ENCODE results near the gene MDN1. TPM values are rescaled to one million over a fixed set of nuclear protein-coding genes. Genes with fewer than 3 reads are reported as not detected.
"Not testable (repeated sequence)": the region's sequence is repeated elsewhere in the genome, so short reads cannot be mapped to it uniquely, and the experiment has no call there.

Gene MDN1
- total RNA-seq, 1 donor from 2014 or later, result 22.9 TPM

DNA sequence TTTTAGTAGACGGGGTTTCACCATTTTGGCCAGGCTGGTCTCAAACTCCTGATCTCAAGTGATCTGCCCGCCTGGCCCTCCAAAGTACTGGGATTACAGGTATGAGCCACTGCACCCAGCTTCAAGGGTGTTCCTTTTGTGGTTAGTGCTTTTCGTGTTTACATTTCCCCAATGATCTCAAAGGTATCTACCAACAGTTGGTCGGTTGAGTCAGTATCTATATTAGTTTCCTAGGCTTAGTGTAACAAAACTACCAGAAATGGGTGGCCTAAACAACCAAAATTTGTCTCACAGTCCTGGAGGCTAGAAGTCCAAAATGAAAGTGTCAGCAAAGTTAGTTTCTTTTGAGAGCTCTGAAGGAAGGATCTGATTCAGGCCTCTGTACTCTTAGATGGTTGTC lies 40.1 kb upstream of the MDN1 start:
- no peaks in the 10 kb centered on the region for H3K9me3 ChIP-seq (replicated peaks)
- peaks cover 100% of the 10 kb centered on the region for H3K36me3 ChIP-seq
- intact Hi-C loops (cut with micrococcal nuclease), result no loop called here
- TF ChIP-seq, protein P1, sequence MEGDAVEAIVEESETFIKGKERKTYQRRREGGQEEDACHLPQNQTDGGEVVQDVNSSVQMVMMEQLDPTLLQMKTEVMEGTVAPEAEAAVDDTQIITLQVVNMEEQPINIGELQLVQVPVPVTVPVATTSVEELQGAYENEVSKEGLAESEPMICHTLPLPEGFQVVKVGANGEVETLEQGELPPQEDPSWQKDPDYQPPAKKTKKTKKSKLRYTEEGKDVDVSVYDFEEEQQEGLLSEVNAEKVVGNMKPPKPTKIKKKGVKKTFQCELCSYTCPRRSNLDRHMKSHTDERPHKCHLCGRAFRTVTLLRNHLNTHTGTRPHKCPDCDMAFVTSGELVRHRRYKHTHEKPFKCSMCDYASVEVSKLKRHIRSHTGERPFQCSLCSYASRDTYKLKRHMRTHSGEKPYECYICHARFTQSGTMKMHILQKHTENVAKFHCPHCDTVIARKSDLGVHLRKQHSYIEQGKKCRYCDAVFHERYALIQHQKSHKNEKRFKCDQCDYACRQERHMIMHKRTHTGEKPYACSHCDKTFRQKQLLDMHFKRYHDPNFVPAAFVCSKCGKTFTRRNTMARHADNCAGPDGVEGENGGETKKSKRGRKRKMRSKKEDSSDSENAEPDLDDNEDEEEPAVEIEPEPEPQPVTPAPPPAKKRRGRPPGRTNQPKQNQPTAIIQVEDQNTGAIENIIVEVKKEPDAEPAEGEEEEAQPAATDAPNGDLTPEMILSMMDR (IDR thresholded peaks at IDR 0.05; ENCODE audit: borderline replicate concordance), result no peak
- H3K27ac ChIP-seq (replicated peaks), result no peak overlapping the region
- H3K4me1 ChIP-seq, result no peaks in the 10 kb centered on the region
- H3K27me3 ChIP-seq (ENCODE audit: low read depth), result no peaks in the 10 kb centered on the region
- H3K4me3 ChIP-seq, result no peak overlapping the region
- no peak for DNase-seq

DNA sequence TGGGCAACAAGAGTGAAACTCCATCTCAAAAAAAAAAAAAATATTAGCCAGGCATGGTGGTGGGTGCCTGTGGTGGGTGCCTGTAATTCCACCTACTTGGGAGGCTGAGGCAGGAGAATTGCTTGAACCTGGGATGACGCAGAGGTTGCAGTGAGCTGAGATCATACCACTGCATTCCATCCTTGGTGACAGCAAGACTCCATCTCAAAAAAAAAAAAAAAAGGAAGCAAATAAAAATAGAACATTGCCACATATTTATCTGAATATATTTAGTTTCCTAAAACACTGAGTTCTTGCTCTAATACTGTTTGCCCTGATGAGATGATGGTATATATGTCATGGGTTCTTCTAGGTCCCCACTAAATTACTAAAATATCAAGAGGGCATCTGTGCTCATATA lies 38.4 kb upstream of the MDN1 start:
- intact Hi-C loops (cut with micrococcal nuclease), result no loop called here

DNA sequence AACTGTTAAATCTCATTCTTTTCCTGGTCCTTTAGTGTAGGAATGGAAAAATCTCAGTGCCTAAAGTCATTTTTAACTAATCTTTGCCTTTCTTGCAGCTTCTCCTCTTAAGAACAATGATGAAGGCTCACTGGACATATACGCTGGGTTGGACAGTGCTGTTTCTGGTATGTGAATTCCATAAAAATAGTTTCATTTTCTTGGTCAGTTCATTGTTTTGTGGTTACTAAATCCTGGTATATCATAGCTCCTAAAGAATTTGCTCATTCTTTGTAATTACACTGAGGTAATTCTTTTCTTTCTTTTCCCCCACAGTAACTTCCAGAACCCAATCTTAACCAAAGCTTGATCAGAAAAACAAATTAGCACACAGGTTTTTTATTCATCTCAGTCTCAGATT lies 33.5 kb upstream of the MDN1 start:
- no peaks in the 10 kb centered on the region for H3K9me3 ChIP-seq (replicated peaks)
- intact Hi-C loops (cut with micrococcal nuclease), result no loop called here
- no peak overlapping the region for H3K4me3 ChIP-seq
- peaks cover 64% of the 10 kb centered on the region for H3K36me3 ChIP-seq
- no peaks in the 10 kb centered on the region for H3K27me3 ChIP-seq (ENCODE audit: low read depth)
- H3K27ac ChIP-seq (replicated peaks), result no peak overlapping the region
- TF ChIP-seq, protein P1 (IDR thresholded peaks at IDR 0.05; ENCODE audit: borderline replicate concordance), result no peak
- H3K4me1 ChIP-seq, result no peaks in the 10 kb centered on the region
- DNase-seq, result no peak

More for the DNA sequence above, 38.4 kb upstream of the MDN1 start:
- no peaks in the 10 kb centered on the region for H3K27me3 ChIP-seq (ENCODE audit: low read depth)
- no peak for DNase-seq
- no peaks in the 10 kb centered on the region for H3K9me3 ChIP-seq (replicated peaks)
- H3K36me3 ChIP-seq, result peaks cover 100% of the 10 kb centered on the region
- H3K4me3 ChIP-seq, result no peak overlapping the region
- no peaks in the 10 kb centered on the region for H3K4me1 ChIP-seq
- no peak overlapping the region for H3K27ac ChIP-seq (replicated peaks)
- TF ChIP-seq, protein P1 (IDR thresholded peaks at IDR 0.05; ENCODE audit: borderline replicate concordance), result no peak

DNA sequence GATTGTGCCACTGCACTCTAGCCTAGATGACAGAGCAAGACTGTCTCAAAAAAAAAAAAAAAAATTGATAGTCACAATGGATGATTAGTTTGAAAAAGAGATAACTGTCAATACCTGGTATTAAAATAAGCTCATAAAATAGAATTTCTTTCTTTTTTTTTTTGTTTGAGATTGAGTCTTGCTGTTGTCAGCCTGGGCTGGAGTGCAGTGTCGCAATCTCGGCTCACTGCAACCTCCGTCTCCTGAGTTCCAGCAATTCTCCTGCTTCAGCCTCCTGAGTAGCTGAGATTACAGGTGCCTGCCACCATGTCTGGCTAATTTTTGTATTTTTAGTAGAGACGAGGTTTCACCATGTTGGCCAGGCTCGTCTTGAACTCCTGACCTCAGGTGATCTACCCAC lies 27.9 kb upstream of the MDN1 start:
- DNase-seq; H3K9me3 ChIP-seq (replicated peaks); H3K27ac ChIP-seq (replicated peaks); H3K4me3 ChIP-seq; H3K27me3 ChIP-seq (ENCODE audit: low read depth); intact Hi-C loops (cut with micrococcal nuclease): not testable (repeated sequence)
- H3K36me3 ChIP-seq, result peaks cover 34% of the 10 kb centered on the region
- H3K4me1 ChIP-seq, result peaks cover 19% of the 10 kb centered on the region

GRCh38 chr6:89843070-89843469 lies 23.5 kb upstream of the MDN1 start:
- no peak overlapping the region for H3K27ac ChIP-seq (replicated peaks)
- H3K36me3 ChIP-seq, result peaks cover 23% of the 10 kb centered on the region
- intact Hi-C loops (cut with micrococcal nuclease), result no loop called here
- TF ChIP-seq, protein P1 (IDR thresholded peaks at IDR 0.05; ENCODE audit: borderline replicate concordance), result no peak
- no peak for DNase-seq
- H3K4me1 ChIP-seq, result peaks cover 38% of the 10 kb centered on the region
- H3K27me3 ChIP-seq (ENCODE audit: low read depth), result no peaks in the 10 kb centered on the region
- no peaks in the 10 kb centered on the region for H3K9me3 ChIP-seq (replicated peaks)
- H3K4me3 ChIP-seq, result no peak overlapping the region

DNA sequence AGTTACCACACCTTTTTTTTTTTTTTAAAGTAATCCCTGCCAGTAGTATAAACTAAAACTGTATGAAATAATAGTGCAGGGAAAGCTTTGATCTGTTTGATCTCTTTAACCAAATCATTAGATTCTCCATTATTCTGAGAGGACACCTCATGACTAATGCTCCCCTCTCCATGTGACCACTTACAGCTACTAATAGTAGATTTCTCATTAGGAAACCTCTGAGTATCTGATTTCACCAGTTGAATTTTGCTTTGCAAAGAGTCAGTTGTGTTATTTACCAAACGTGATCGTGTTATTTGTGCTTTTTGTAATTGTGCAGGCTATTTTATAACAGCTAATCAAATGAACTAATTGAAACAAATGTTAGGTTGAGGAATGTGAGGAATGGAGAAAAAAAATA lies 22.6 kb upstream of the MDN1 start:
- TF ChIP-seq, protein P1 (IDR thresholded peaks at IDR 0.05; ENCODE audit: borderline replicate concordance), result no peak
- no peak overlapping the region for H3K27ac ChIP-seq (replicated peaks)
- H3K4me1 ChIP-seq, result peaks cover 38% of the 10 kb centered on the region
- H3K36me3 ChIP-seq, result peaks cover 22% of the 10 kb centered on the region
- H3K4me3 ChIP-seq, result no peak overlapping the region
- H3K27me3 ChIP-seq (ENCODE audit: low read depth), result no peaks in the 10 kb centered on the region
- no peak for DNase-seq
- no peaks in the 10 kb centered on the region for H3K9me3 ChIP-seq (replicated peaks)
- intact Hi-C loops (cut with micrococcal nuclease), result no loop called here
